HG03439 (cell line): ENCODE data around the gene DDX3X.

Experiments
- ATAC-seq: cut with Tn5 transposase; IDR thresholded peaks from one replicate; pipeline ENCODE4 v1.9.1; 2021; ENCODE audit warnings: mild to moderate bottlenecking, moderate library complexity; ENCODE audit not compliant: unreplicated experiment

DDX3X gene

GRCh38 chrX:41327341-41327740, 6.6 kb upstream of the DDX3X start:
- no peak for ATAC-seq

DNA sequence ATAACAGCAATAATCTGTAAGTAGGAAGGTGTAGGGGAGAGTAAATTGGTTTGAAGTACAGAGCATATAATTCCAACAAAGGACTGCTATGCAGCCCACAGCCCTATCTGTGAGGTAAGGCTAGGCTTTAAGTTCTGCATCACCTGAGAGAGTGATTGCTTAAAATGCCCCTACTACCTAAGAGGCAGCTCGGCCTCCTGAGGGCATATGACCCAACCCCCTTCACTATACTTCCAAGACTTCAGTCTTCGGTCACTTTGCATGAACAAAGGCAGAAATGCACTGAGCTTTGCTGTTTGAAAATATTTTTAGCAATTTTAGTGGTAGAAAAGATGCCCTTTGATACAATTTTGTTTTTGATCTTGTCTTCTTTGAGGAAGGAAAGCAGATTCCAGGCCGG, 4.9 kb upstream of the DDX3X start:
- no peak for ATAC-seq

GRCh38 chrX:41332005-41332404, 2.0 kb upstream of the DDX3X start:
- ATAC-seq, result no peak

DNA sequence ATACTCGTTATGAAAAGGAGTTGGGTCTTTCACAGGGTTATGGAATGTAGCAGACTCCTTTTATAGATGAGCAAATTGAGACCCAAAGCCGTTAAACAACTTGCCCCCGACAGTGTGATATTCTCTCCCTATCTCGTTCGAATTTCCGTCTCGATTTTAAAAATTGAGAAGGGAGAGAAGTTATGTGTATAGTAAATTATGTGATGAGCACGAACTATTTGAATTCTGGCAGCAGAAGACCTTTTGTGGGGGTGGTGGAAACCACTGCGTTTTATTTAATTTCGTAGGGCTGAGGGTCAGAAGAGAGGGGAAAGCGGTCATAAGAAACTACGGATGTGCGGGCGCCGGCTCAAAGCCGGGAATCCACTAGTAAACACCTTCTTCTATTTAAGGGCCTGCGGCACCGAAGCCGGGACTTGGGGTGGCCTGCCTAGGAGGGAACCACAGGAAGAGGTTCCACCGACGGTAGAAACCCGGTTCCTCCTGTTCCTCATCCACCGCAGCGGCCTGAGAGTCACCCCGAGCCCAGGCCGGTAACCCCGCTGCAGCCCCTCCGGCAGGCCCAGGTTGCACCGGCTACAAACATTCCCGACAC, 1.5 kb upstream of the DDX3X start:
- peak; percentile 17 for ATAC-seq

DNA sequence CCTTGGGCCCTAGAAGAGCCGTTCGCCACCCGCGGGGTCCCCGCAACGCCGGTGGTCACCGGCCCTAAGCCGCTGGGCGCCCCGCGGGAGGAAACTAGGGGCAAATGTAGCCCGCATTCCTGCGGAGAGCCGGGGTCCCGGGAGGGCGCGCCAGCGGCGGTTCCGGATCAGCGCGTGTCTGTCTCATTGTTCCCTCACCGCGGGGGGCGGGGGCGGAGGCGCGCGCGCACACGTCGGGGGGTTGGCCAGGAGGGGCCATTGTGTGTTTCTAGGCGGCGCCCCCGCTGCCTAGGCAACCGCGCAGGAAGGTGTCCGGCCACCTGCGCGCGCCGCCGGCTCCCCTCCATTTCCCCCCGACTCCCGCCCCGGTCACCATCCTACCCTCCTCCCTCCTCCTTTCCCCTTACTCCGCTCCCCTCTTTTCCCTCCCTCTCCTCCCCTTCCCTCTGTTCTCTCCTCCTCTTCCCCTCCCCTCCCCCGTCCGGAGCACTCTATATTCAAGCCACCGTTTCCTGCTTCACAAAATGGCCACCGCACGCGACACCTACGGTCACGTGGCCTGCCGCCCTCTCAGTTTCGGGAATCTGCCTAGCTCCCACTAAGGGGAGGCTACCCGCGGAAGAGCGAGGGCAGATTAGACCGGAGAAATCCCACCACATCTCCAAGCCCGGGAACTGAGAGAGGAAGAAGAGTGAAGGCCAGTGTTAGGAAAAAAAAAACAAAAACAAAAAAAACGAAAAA, 789 bp upstream of the DDX3X start:
- peak; percentile 49 for ATAC-seq

DNA sequence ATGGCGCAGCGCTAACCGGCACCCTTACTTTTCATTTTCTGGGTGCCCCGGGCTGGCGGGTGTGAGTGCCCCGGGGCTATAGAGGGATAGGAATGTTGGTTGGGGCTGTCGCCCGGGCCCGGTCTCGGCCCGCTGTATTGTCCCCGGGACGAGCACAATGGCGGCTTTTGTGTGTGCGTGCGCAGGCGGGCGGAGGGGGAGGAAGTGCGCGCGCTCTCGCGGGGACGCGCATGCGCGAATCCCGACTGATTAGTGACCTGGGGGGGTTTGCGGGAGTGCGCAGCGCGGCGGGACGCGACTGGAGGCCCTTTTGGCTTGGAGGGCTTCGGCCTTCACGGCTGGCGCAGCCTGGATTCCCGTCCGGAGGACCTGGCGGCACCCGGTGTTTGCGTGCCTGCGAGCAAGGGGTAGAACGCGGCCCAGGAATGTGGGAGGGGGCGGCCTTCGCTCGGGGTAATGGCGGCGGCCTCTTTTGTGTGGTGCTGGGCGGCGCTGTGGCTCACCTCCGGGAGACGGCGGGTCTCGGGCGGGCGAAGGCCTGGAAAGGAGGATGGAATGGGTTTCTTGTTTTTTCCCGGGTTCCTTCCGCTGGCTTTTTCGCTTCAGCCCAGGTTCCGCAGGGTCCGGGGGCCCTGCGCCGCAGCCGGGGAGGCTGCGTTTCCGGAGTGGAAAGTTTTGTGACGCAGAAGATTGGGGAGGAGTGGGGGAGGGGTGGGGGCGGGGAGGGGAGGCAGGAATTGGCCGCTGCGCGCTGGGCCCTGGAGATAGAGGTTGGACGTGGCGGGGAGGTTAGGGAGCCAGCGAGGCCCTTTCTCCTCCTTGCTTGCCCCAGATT, 618 bp downstream of the DDX3X start:
- peak; percentile 15 for ATAC-seq

- no peak for ATAC-seq
Measured at GRCh38 chrX:41335198-41335957, 1.4 kb downstream of the DDX3X start.

DNA sequence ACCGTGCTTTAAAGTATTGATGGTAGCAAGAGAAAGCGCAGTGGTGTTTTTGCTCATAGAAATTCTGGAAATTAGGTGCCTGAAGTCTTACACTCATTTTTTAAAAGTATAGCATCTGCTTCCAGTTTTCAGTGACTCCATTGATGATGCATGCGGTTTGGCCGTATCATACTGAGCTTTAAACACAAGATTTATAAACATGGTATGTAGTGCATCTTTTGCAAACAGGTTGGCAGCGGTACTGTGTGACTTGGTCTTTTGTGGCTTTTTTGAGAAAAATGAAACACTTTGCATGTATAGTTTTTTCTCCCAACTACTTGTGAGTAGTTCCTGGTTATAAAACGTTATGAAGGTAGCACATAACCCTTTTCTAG, 2.0 kb downstream of the DDX3X start:
- ATAC-seq, result no peak

DNA sequence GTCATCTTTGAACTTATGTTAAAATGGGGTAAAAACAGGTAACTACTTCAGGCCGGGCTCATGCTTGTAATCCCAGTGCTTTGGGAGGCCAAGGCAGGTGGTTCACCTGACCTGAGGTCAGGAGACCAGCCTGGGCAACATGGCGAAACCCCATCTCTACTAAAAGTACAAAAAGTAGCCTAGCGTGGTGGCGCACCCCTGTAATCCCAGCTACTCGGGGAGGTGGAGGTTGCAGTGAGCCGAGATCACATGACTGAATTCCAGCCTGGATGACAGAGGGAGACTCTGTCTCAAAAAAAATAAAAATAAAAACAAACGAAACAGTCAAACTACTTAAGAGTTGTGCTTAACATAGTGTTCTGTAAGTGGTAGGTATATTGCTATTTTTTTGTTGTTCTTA, 2.5 kb downstream of the DDX3X start:
- no peak for ATAC-seq

DNA sequence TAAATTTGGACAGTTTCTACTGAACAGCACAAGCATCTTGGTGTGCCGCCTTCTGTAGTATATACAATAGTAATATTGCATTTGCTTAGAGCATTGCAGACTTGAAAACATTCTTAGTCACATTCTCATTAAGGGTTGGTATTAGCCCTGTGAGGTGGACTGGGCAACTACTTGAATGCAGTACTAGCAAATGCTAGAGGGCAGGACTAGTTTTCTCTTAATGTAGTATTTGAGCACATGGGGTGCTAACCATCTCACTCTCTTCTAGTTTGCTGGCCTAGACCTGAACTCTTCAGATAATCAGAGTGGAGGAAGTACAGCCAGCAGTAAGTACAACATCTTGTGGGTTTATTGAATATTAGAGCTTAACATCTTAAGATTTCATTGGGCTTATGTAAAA, 3.2 kb downstream of the DDX3X start:
- no peak for ATAC-seq

DNA sequence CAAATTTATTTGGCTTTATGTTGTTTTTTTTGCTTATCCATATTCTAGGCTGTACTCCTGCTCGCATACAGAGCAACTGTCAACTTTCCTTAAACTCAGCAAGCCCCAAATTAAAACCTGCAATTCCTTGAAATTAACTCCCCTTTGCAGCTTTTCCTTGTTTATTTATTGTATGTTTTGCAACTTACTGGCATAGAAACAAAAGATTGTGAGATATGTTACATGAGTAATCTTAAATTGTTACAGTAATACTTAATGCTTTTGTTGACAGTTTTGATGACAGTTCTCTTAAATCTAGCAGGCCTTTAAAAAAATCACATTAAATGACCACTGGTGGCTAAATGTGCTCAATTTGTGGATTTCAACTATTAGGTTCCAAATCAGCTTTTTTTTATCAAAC, 4.5 kb downstream of the DDX3X start:
- ATAC-seq, result no peak

DNA sequence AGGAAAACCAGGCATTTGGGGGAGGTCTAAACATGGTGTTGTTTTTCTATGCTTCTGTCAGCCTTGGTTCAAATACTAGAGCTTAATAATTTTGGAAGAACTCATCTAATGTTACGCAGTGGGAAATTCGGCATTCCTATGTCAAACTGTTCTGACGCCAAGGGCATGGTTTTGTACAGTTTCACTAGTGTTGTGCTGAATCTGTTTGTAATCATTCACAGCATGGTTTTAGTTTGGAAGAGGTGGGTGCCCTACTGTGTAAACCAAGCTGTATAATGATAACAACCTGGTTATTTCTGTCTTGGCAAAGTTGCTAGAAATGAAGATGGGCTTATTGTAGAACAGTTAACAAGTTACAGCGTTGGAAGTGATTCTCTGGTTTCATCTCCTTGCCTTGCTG, 5.2 kb downstream of the DDX3X start:
- ATAC-seq, result no peak

- ATAC-seq, result no peak
Measured at GRCh38 chrX:41344053-41344452, 10.1 kb downstream of the DDX3X start.

DNA sequence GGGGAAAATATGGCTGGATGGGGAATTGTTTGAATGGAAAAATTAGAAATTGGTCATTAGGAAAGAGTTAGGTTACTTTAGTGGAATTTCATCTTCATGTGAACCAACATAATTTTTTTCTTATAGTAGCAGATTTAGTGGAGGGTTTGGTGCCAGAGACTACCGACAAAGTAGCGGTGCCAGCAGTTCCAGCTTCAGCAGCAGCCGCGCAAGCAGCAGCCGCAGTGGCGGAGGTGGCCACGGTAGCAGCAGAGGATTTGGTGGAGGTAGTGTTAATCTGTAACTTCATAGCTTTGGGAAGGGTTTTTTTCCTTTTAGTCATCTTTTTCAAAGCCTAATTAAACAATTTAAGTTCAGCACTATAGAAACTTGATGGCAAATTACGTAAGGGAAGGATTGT, 13.2 kb downstream of the DDX3X start:
- ATAC-seq, result no peak

DNA sequence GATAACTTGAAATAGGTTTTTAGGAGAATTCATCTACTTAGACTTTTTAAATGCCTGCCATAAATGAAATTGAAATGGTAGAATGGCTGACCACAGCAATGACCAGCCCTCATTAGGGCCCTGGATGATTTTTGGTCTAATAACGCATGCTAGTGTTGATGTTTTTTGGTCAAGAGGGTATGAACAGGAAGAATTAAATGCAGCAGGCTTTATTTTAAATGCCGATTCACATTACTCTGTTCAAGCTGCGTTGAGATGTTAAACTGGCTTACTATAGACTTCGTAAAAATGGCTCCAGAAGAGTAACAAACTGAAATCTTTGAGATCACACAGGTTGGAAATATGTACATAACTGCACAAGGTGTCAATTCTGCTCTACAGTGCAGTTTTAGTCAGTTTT, 14.6 kb downstream of the DDX3X start:
- no peak for ATAC-seq

DNA sequence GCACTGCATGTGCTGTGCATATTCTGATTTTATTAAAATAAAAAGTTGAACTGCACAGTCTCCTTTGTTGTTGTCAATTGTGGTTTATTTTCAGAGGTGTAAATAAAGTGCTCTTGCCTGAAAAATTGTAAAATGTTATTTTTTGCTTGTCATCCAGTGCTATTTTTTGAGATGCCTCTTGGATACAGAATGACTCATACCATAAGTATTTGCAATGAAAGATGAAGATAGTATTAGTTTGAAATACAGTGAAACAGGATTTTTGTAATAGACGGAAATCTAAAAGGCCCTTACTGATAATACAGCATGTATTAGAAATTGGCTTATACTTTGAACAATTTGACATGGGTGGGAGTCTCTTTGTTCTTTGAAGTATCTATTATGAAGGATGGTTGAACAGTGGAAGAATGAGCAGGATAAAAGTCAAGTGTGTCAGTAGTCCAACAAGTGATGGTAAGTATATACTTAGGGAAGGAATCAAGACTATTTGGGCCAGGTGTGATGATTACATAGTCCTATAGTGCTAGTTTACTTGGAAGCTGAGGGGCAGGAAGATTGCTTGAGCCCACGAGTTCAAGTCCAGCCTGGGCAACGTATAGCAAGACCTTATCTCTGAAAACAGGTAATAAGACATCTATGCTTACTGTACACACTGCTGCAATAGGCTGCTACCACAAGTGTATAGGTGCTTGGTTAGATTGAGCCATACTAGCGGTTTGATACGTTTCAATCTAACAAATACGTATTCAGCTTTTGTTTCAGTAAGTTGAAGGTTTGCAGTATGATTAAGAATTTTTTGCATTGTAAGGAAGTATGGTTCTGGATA, 16.4 kb downstream of the DDX3X start:
- ATAC-seq, result no peak

DNA sequence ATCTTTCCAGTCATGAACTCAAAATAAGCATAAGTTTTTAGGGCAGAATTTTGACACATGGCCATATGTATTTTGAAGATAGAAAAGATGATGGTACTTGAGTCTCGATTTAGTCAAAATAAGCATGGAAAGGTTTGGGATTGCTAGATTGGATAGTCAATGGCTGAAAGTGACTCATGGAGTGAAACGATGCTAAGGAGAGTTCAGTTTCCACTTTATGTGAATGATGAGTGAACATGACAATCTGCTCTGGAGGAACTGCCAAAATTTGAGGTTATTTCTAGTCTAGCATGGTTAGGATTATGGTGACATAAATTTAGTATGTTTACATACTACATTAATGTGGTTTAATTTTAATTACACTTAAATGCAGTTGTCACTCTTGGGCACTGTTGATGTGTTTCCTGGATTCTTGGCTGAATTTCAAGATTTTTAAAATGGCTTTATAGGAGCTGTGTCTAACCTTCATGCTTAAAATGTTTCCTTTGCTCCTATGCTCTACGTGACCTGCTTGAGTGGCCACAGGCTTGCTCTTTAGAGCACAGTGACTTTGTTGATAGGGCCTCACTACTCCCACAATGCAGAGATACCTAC, 17.1 kb downstream of the DDX3X start:
- no peak for ATAC-seq

DNA sequence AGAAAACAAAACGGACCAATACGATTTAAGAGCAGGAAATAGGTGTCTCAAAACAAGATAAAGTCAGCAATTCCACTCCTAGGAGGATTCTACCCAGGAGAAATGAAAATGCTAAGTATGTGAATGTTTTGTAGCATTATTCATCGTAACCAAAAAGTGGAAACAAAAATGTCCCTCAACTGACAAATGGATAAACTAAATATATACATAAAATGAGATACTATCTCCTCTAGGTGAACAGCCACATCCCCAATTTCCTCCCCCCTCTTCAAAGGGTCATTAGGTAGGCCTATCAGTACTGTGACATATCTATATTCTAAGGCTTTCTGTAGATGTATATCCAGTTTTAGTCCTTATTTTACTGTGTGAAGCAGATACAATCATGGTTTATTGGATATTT, 18.0 kb downstream of the DDX3X start:
- no peak for ATAC-seq

GRCh38 chrX:41352329-41352838, 18.4 kb downstream of the DDX3X start:
- ATAC-seq, result no peak

GRCh38 chrX:41353985-41354384, 20.0 kb downstream of the DDX3X start:
- ATAC-seq, result no peak
